ENCODE measurements around the gene GOLM1.

DNA sequence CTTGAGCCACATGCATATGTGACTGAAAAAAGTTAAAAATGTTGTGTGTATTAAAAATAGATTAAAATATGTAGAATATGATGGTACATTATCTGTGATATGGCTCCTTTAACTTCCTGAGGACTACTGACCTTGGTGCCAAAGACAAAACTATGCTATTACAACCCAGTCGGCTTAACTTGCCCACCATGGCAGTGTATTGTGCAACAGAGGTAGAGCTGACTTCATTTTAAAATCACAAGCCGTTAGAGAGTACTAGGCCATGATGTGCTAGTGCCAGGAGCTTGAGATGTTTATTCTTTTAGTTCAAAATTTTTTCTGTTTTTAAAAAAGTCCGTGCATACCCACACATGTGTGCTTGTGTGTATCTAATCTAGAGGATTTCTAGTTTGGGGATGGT lies 112.1 kb downstream of the GOLM1 start:
- TF ChIP-seq MXI1 (IDR thresholded peaks at IDR 0.05; ENCODE audit: low read depth, low read length): no peak
- TF ChIP-seq, protein P1, sequence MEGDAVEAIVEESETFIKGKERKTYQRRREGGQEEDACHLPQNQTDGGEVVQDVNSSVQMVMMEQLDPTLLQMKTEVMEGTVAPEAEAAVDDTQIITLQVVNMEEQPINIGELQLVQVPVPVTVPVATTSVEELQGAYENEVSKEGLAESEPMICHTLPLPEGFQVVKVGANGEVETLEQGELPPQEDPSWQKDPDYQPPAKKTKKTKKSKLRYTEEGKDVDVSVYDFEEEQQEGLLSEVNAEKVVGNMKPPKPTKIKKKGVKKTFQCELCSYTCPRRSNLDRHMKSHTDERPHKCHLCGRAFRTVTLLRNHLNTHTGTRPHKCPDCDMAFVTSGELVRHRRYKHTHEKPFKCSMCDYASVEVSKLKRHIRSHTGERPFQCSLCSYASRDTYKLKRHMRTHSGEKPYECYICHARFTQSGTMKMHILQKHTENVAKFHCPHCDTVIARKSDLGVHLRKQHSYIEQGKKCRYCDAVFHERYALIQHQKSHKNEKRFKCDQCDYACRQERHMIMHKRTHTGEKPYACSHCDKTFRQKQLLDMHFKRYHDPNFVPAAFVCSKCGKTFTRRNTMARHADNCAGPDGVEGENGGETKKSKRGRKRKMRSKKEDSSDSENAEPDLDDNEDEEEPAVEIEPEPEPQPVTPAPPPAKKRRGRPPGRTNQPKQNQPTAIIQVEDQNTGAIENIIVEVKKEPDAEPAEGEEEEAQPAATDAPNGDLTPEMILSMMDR (IDR thresholded peaks at IDR 0.05 in 2 of 3, conservative IDR thresholded peaks at IDR 0.05 in 1 of 3; ENCODE audit: control insufficient read depth in 2 of 3, extremely low read depth in 1 of 3, insufficient read depth in 1 of 3, low read depth in 3 of 3, low read length in 3 of 3): no peak
- no peak for TF ChIP-seq ETV6 (conservative IDR thresholded peaks at IDR 0.05 in 1 of 2, IDR thresholded peaks at IDR 0.05 in 1 of 2; ENCODE audit: borderline replicate concordance in 1 of 2, low read depth in 1 of 2)
- no peak for TF ChIP-seq HDAC2 (IDR thresholded peaks at IDR 0.05)
- no peak for TF ChIP-seq HDGF (IDR thresholded peaks at IDR 0.05)
- no peak for TF ChIP-seq GABPA (IDR thresholded peaks at IDR 0.05; ENCODE audit: low read depth)
